Measurements from ENCODE around the gene MAML2. TPM values are rescaled to one million over a fixed set of nuclear protein-coding genes. Genes with fewer than 3 reads are reported as not detected.

The MAML2 gene
- total and polyA plus RNA-seq, 2 experiments from 2014 or later, result 2.0 to 7.1 TPM

GRCh38 chr11:95976550-95976949 is 366.4 kb downstream of the MAML2 start:
- H3K4me3 Mint-ChIP-seq, result no peak overlapping the region
- Histone ChIP-seq H3K27ac (ENCODE audit: low read depth) (no peak overlapping the region), H3K36me3 (ENCODE audit: insufficient read depth) (no peaks in the 10 kb centered on the region), H2AFZ (no peak overlapping the region), H3K4me3 (no peak overlapping the region), H3K4me1 (ENCODE audit: insufficient read depth) (no peaks in the 10 kb centered on the region), H3K79me2 (replicated peaks; ENCODE audit: insufficient read depth) (no peaks in the 10 kb centered on the region), H3K9me2 (ENCODE audit: insufficient read depth) (no peaks in the 10 kb centered on the region), H4K20me1 (replicated peaks; ENCODE audit: insufficient read depth) (no peaks in the 10 kb centered on the region), H3K27me3 (ENCODE audit: insufficient read depth) (no peaks in the 10 kb centered on the region), H3F3A (replicated peaks; ENCODE audit: low read depth) (no peaks in the 10 kb centered on the region), H3K4me2 (no peak overlapping the region)
- DNase-seq (ENCODE audit: low spot score) (no peak), ATAC-seq (no peak)
- no peaks in the 10 kb centered on the region for H3K36me3 Mint-ChIP-seq (ENCODE audit: low read depth)
- TF ChIP-seq, protein P1, sequence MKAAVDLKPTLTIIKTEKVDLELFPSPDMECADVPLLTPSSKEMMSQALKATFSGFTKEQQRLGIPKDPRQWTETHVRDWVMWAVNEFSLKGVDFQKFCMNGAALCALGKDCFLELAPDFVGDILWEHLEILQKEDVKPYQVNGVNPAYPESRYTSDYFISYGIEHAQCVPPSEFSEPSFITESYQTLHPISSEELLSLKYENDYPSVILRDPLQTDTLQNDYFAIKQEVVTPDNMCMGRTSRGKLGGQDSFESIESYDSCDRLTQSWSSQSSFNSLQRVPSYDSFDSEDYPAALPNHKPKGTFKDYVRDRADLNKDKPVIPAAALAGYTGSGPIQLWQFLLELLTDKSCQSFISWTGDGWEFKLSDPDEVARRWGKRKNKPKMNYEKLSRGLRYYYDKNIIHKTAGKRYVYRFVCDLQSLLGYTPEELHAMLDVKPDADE (IDR thresholded peaks at IDR 0.05), result no peak
- TF ChIP-seq EZH2phosphoT487 (IDR thresholded peaks at IDR 0.05; ENCODE audit: unreplicated experiment), result no peak
- no peak for TF ChIP-seq ZNF114 (CRISPR knock-in tag; IDR thresholded peaks at IDR 0.05)
- TF ChIP-seq STAT1 (IDR thresholded peaks at IDR 0.05; ENCODE audit: unreplicated experiment), result no peak
- no peak for TF ChIP-seq CREB1 (CRISPR knock-in tag; IDR thresholded peaks at IDR 0.05; ENCODE audit: low read depth)
- no peak for TF ChIP-seq ZNF462 (CRISPR knock-in tag; IDR thresholded peaks at IDR 0.05)
- TF ChIP-seq NANOG (IDR thresholded peaks at IDR 0.05; ENCODE audit: borderline replicate concordance), result no peak
- TF ChIP-seq ZNF331 (CRISPR knock-in tag; IDR thresholded peaks at IDR 0.05; ENCODE audit: low read depth), result no peak
- no peak for TF ChIP-seq REST (IDR thresholded peaks at IDR 0.05; ENCODE audit: unreplicated experiment)
- TF ChIP-seq, protein P2, sequence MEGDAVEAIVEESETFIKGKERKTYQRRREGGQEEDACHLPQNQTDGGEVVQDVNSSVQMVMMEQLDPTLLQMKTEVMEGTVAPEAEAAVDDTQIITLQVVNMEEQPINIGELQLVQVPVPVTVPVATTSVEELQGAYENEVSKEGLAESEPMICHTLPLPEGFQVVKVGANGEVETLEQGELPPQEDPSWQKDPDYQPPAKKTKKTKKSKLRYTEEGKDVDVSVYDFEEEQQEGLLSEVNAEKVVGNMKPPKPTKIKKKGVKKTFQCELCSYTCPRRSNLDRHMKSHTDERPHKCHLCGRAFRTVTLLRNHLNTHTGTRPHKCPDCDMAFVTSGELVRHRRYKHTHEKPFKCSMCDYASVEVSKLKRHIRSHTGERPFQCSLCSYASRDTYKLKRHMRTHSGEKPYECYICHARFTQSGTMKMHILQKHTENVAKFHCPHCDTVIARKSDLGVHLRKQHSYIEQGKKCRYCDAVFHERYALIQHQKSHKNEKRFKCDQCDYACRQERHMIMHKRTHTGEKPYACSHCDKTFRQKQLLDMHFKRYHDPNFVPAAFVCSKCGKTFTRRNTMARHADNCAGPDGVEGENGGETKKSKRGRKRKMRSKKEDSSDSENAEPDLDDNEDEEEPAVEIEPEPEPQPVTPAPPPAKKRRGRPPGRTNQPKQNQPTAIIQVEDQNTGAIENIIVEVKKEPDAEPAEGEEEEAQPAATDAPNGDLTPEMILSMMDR (conservative IDR thresholded peaks at IDR 0.05; ENCODE audit: low read depth in 2 of 2), result no peak
- no peak for TF ChIP-seq POLR2AphosphoS5 (IDR thresholded peaks at IDR 0.05; ENCODE audit: low read depth)
- H3K27ac Mint-ChIP-seq, result no peak overlapping the region
- no peaks in the 10 kb centered on the region for H3K4me1 Mint-ChIP-seq
- no peaks in the 10 kb centered on the region; the same call in 2 of the 3 replicates for H3K9me3 Mint-ChIP-seq
- H3K27me3 Mint-ChIP-seq (ENCODE audit: insufficient read depth, low read depth, poor library complexity), result no peaks in the 10 kb centered on the region

Measured in GM23338 (cell line).